ENCODE data around the gene OCEL1.

Gene OCEL1

GRCh38 chr19:17210296-17210695 lies 15.7 kb upstream of the OCEL1 start:
- DNase-seq (ENCODE audit: low spot score) = no peak

GRCh38 chr19:17211547-17212446 lies 14.2 kb upstream of the OCEL1 start:
- DNase-seq (ENCODE audit: low spot score) = no peak

GRCh38 chr19:17213334-17213733 lies 12.7 kb upstream of the OCEL1 start:
- DNase-seq (ENCODE audit: low spot score) = no peak

- DNase-seq (ENCODE audit: low spot score) = no peak
Measured at GRCh38 chr19:17214508-17215126, 11.4 kb upstream of the OCEL1 start.

- DNase-seq (ENCODE audit: low spot score) = peak; percentile 94
Measured at GRCh38 chr19:17215127-17215971, 10.7 kb upstream of the OCEL1 start, which contains the start of gene USE1. USE1 (plus strand) TSS chr19:17215357; CDS start chr19:17215406, 49 bp downstream.

- no peak for DNase-seq (ENCODE audit: low spot score)
Measured at GRCh38 chr19:17216058-17216670, 9.9 kb upstream of the OCEL1 start.

- no peak for DNase-seq (ENCODE audit: low spot score)
Measured at GRCh38 chr19:17219286-17219685, 6.7 kb upstream of the OCEL1 start.

- DNase-seq (ENCODE audit: low spot score) = no peak
Measured at GRCh38 chr19:17220207-17220758, 5.7 kb upstream of the OCEL1 start.

- no peak for DNase-seq (ENCODE audit: low spot score)
Measured at GRCh38 chr19:17225053-17225452, 973 bp upstream of the OCEL1 start.

- DNase-seq (ENCODE audit: low spot score) = no peak
Measured at GRCh38 chr19:17227798-17228367, 1.9 kb downstream of the OCEL1 start.

- DNase-seq (ENCODE audit: low spot score) = no peak
Measured at GRCh38 chr19:17229890-17230289, 3.9 kb downstream of the OCEL1 start.

GRCh38 chr19:17232258-17232657 lies 6.2 kb downstream of the OCEL1 start:
- DNase-seq (ENCODE audit: low spot score) = no peak

GRCh38 chr19:17234911-17235299 lies 8.9 kb downstream of the OCEL1 start:
- DNase-seq (ENCODE audit: low spot score) = no peak

- DNase-seq (ENCODE audit: low spot score) = peak; percentile 84
Measured at GRCh38 chr19:17235300-17235970, 9.4 kb downstream of the OCEL1 start.

- DNase-seq (ENCODE audit: low spot score) = no peak
Measured at GRCh38 chr19:17235971-17236777, 10.1 kb downstream of the OCEL1 start.

GRCh38 chr19:17236811-17237543 lies 11.0 kb downstream of the OCEL1 start:
- DNase-seq (ENCODE audit: low spot score) = no peak

GRCh38 chr19:17237747-17238706 lies 12.0 kb downstream of the OCEL1 start:
- no peak for DNase-seq (ENCODE audit: low spot score)

Measured in Ammon's horn (tissue), 1 donor.